SU-DHL-6 (cell line): ENCODE results near the gene SLC25A20.
"Not testable (repeated sequence)": the region's sequence is repeated elsewhere in the genome, so short reads cannot be mapped to it uniquely, and the experiment has no call there.

Experiments used
- H2AFZ ChIP-seq: fragments of 200-600 bp; sonication (generic); 2 replicates; pipeline ENCODE4 v1.6.1; 2014; ENCODE audit warnings: low read depth, mild to moderate bottlenecking, moderate library complexity, mixed read lengths, antibody characterized with exemption, low read length; ENCODE audit not compliant: severe bottlenecking
- H3F3A ChIP-seq: fragments of 200-600 bp; shearing (Covaris generic); 2 replicates; pipeline ENCODE4 v1.6.0; 2016; ENCODE audit warnings: antibody characterized with exemption, mild to moderate bottlenecking; ENCODE audit not compliant: insufficient read depth
- H3K27ac ChIP-seq: fragments of 200-600 bp; sonication (generic); 2 replicates; pipeline ENCODE4 v1.5.1; 2016; ENCODE audit warnings: low read depth, mild to moderate bottlenecking, low read length, moderate library complexity, mixed read lengths
- H3K27me3 ChIP-seq: fragments of 200-600 bp; sonication (generic), shearing (Covaris generic); 2 replicates; pipeline ENCODE4 v1.6.0; 2014; ENCODE audit warnings: mild to moderate bottlenecking, low read length
- H3K36me3 ChIP-seq: fragments of 200-600 bp; sonication (generic); 2 replicates; pipeline ENCODE4 v1.6.1; 2014; ENCODE audit warnings: mild to moderate bottlenecking, low read length, mixed read lengths
- H3K4me2 ChIP-seq: fragments of 300-600, 200-600 bp; shearing (Covaris generic), sonication (generic); 2 replicates; pipeline ENCODE4 v1.6.0; 2014; ENCODE audit warnings: low read length, low read depth, mild to moderate bottlenecking; ENCODE audit not compliant: poor library complexity, severe bottlenecking
- H3K4me3 ChIP-seq: fragments of 200-600 bp; sonication (generic); 2 replicates; pipeline ENCODE4 v1.5.1; 2014; ENCODE audit warnings: antibody characterized with exemption, low read length, mild to moderate bottlenecking, mixed read lengths; ENCODE audit not compliant: insufficient read depth, poor library complexity, severe bottlenecking
- H3K79me2 ChIP-seq: fragments of 200-600 bp; sonication (generic); 2 replicates; pipeline ENCODE4 v1.6.1; 2014; ENCODE audit warnings: mild to moderate bottlenecking, low read length, moderate library complexity; ENCODE audit not compliant: insufficient read depth
- H3K9ac ChIP-seq: fragments of 200-600 bp; sonication (generic); 2 replicates; pipeline ENCODE4 v1.7.0; 2014; ENCODE audit warnings: mild to moderate bottlenecking, low read length
- H3K9me2 ChIP-seq: fragments of 200-600 bp; sonication (generic); replicated peaks from 2 replicates; pipeline ENCODE4 v1.6.1; 2014; ENCODE audit warnings: low read length; ENCODE audit not compliant: insufficient read depth
- H3K9me3 ChIP-seq: fragments of 200-600 bp; sonication (generic); 2 replicates; pipeline ENCODE4 v1.6.1; 2014; ENCODE audit warnings: low read length, mixed read lengths; ENCODE audit not compliant: insufficient read depth
- H4K20me1 ChIP-seq: fragments of 200-600 bp; sonication (generic); 2 replicates; pipeline ENCODE4 v1.6.1; 2014; ENCODE audit warnings: low read depth, mild to moderate bottlenecking, antibody characterized with exemption, low read length, moderate library complexity, mixed read lengths
- EZH2phosphoT487 ChIP-seq: fragments of 200-600 bp; sonication (generic), shearing (Covaris generic); conservative IDR thresholded peaks from 2 replicates; pipeline ENCODE4 v1.6.1; 2018; ENCODE audit warnings: mild to moderate bottlenecking, antibody characterized with exemption, low read length, moderate library complexity, mixed read lengths
- TF ChIP-seq, protein P1 (sequence below): fragments of 200-600 bp; sonication (generic); IDR thresholded peaks from one replicate; pipeline ENCODE4 v1.5.1; 2017; ENCODE audit warnings: antibody characterized with exemption, mild to moderate bottlenecking, low read length, moderate library complexity; ENCODE audit not compliant: insufficient read depth, poor library complexity, severe bottlenecking

Gene SLC25A20

DNA sequence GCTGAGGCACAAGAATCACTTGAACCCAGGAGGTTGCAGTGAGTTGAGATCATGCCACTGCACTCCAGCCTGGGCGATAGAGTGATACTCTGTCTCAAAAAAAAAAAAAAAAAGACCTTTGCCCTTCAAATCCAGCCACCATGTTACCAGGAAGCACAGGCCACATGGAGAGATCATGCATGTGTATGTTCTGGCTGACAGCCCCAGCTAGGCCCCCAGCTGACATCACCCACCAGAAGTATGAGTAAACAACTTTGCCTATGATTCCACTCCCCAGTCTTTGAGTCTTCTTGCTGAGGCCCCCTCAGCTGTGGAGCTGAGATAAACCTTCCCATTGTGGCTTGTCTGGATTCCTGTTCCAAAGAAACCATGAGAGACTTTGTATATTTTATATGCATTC lies 16.6 kb upstream of the SLC25A20 start:
- Histone ChIP-seq H3K4me2 (no peak overlapping the region), H3K27ac (no peak overlapping the region), H4K20me1 (no peaks in the 10 kb centered on the region), H3K9me3 (no peaks in the 10 kb centered on the region), H3K79me2 (peaks cover 15% of the 10 kb centered on the region), H2AFZ (no peak overlapping the region), H3K9ac (no peak overlapping the region), H3K27me3 (no peaks in the 10 kb centered on the region), H3K36me3 (no peaks in the 10 kb centered on the region), H3K9me2 (no peaks in the 10 kb centered on the region), H3F3A (peaks cover 13% of the 10 kb centered on the region), H3K4me3 (no peak overlapping the region)
- TF ChIP-seq, protein P1, sequence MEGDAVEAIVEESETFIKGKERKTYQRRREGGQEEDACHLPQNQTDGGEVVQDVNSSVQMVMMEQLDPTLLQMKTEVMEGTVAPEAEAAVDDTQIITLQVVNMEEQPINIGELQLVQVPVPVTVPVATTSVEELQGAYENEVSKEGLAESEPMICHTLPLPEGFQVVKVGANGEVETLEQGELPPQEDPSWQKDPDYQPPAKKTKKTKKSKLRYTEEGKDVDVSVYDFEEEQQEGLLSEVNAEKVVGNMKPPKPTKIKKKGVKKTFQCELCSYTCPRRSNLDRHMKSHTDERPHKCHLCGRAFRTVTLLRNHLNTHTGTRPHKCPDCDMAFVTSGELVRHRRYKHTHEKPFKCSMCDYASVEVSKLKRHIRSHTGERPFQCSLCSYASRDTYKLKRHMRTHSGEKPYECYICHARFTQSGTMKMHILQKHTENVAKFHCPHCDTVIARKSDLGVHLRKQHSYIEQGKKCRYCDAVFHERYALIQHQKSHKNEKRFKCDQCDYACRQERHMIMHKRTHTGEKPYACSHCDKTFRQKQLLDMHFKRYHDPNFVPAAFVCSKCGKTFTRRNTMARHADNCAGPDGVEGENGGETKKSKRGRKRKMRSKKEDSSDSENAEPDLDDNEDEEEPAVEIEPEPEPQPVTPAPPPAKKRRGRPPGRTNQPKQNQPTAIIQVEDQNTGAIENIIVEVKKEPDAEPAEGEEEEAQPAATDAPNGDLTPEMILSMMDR = no peak
- no peak for TF ChIP-seq EZH2phosphoT487

DNA sequence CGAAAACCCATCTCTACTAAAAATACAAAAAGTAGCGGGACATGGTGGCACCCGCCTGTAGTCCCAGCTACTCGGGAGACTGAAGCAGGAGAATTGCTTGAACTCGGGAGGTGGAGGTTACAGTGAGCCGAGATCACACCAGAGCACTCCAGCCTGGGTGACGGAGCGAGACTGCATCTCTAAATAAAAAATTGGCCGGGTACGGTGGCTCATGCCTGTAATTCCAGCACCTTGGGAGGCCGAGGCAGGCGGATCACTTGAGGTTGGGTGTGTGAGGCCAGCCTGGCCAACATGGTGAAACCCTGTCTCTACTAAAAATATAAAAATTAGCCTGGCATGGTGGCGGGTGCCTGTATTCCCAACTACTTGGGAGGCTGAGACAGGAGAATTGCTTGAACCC lies 8.3 kb upstream of the SLC25A20 start:
- H3K36me3 ChIP-seq, H3K27me3 ChIP-seq, H2AFZ ChIP-seq, H3K9me3 ChIP-seq, H3K9ac ChIP-seq, H3K79me2 ChIP-seq, H3F3A ChIP-seq, H3K27ac ChIP-seq, H3K9me2 ChIP-seq, H3K4me2 ChIP-seq, H3K4me3 ChIP-seq, H4K20me1 ChIP-seq: not testable (repeated sequence)

DNA sequence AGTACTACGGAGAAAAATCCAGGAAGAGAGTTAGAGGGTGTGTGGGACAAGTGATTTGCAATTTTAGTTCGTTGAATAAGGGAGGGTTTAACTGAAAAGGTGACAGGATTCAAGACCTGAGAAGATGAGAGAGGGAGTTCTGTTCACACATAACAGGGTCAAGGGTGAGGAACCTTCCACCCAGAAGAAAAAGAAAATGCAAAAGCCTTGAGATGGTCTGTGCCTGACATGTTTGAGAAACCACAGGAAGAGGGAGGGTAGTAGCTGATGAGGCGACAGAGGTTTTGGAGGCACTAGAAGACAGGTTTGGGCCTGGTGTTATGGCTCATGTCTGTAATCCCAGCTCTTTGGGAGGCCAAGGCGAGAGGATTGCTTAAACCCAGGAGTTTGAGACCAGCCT lies 591 bp upstream of the SLC25A20 start:
- peak overlapping the region; percentile 29 for H3K27ac ChIP-seq
- peaks cover 10% of the 10 kb centered on the region; the same call in 1 of the 2 replicates for H3F3A ChIP-seq
- peak overlapping the region; percentile 67; the same call in 1 of the 2 replicates for H3K9ac ChIP-seq
- H3K9me3 ChIP-seq = no peaks in the 10 kb centered on the region
- no peak for TF ChIP-seq EZH2phosphoT487
- TF ChIP-seq, protein P1 = no peak
- H3K27me3 ChIP-seq = no peaks in the 10 kb centered on the region
- peaks cover 7% of the 10 kb centered on the region; the same call in 1 of the 2 replicates for H3K79me2 ChIP-seq
- H3K4me2 ChIP-seq = peak overlapping the region; percentile 86
- no peaks in the 10 kb centered on the region for H4K20me1 ChIP-seq
- no peaks in the 10 kb centered on the region for H3K9me2 ChIP-seq
- H3K4me3 ChIP-seq = peak overlapping the region; percentile 84
- H3K36me3 ChIP-seq = no peaks in the 10 kb centered on the region
- peak overlapping the region; percentile 92 for H2AFZ ChIP-seq

DNA sequence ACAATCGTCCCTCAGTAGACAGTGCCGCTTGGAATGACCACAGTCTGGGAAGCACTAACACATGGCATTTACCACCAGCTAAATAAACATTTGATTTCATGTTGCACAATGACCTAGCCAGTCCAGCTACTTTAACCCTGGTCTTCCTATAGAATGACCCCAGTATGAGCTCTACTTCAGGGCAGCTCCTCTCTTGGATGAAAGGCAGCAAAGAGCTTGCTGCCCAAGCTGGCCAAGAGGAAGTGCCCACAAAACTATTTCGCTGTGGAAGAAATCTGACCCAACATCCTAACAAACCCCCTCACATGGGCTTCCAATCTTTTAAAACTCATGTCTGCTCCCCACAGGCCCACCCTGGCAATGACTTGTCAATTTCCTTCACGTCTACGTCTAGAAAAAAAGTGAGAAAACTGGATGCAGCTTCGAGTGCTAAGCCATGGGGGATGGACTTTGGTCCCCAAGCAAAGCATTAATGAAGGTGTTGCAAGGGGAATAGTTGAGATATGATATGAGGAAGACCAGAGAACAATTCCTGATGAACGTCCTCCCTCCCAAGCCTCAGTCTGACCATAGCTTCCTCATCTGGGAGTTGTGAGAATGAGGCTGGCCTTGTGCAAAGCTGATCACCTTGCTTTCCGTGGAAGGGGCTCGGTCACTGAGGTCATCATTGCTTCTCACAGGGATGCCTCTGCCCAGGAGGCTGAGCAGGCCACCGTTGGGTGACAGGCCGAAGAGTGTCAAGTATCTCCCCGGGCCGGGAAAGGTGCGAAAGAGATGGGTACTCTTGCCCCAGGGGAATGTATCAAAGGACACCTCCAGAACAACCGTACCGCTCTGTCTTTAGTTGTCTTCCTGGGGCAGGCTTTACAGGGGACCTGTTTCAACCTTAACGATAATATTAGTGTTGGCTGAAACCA lies 964 bp downstream of the SLC25A20 start:
- no peaks in the 10 kb centered on the region for H3K27me3 ChIP-seq
- no peak for TF ChIP-seq EZH2phosphoT487
- TF ChIP-seq, protein P1 = no peak
- peak overlapping the region; percentile 67 for H3K9ac ChIP-seq
- H2AFZ ChIP-seq = peak overlapping the region; percentile 92
- no peaks in the 10 kb centered on the region for H4K20me1 ChIP-seq
- no peaks in the 10 kb centered on the region for H3K9me3 ChIP-seq
- H3K36me3 ChIP-seq = no peaks in the 10 kb centered on the region
- peaks cover 7% of the 10 kb centered on the region; the same call in 1 of the 2 replicates for H3K79me2 ChIP-seq
- peak overlapping the region; percentile 86 for H3K4me2 ChIP-seq
- no peaks in the 10 kb centered on the region for H3K9me2 ChIP-seq
- peaks cover 12% of the 10 kb centered on the region; the same call in 1 of the 2 replicates for H3F3A ChIP-seq
- H3K4me3 ChIP-seq = peak overlapping the region; percentile 84
- H3K27ac ChIP-seq = no peak overlapping the region
